Activated CD4-positive, alpha-beta T cell treated with anti-CD3 and anti-CD28 coated beads, Interleukin-2, Interleukin-6, amounts not matched to agents 100 ng/mL and 50 ng/mL, durations not matched to agents 16 hours and 8 hours (primary cell): ENCODE results near the gene DLGAP5.

Experiments used
- DNase-seq: peaks from one replicate; pipeline ENCODE4 v3.0.0-alpha.2; 2020

Gene DLGAP5

GRCh38 chr14:55180006-55180405 is 11.4 kb downstream of the DLGAP5 start:
- DNase-seq, result no peak

- DNase-seq, result no peak
Measured at GRCh38 chr14:55170526-55170925, 20.9 kb downstream of the DLGAP5 start.

GRCh38 chr14:55160989-55161388 is 30.4 kb downstream of the DLGAP5 start:
- peak; percentile 22 for DNase-seq

GRCh38 chr14:55158412-55158811 is 33.0 kb downstream of the DLGAP5 start:
- no peak for DNase-seq

- peak; percentile 9 for DNase-seq
Measured at GRCh38 chr14:55157080-55157479, 34.3 kb downstream of the DLGAP5 start.

GRCh38 chr14:55153951-55154350 is 37.4 kb downstream of the DLGAP5 start:
- no peak for DNase-seq

- DNase-seq, result no peak
Measured at GRCh38 chr14:55152052-55152753, 39.2 kb downstream of the DLGAP5 start.

GRCh38 chr14:55151601-55152000 is 39.8 kb downstream of the DLGAP5 start:
- no peak for DNase-seq

- DNase-seq, result no peak
Measured at GRCh38 chr14:55146425-55146824, 45.0 kb downstream of the DLGAP5 start.

DNA sequence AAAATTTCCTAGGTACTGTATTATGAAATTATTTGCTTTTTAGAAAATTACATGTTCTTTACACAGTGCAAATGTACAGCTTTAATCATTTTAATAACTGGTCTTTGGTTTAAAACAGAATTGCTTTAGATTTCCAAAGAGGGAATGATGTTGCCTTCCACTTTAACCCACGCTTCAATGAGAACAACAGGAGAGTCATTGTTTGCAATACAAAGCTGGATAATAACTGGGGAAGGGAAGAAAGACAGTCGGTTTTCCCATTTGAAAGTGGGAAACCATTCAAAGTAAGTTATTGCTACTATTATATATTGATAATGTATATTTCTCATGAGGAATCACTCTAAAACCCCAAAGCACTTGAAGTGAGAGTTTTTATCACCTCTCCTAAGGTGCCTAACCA is 48.9 kb downstream of the DLGAP5 start:
- no peak for DNase-seq

DNA sequence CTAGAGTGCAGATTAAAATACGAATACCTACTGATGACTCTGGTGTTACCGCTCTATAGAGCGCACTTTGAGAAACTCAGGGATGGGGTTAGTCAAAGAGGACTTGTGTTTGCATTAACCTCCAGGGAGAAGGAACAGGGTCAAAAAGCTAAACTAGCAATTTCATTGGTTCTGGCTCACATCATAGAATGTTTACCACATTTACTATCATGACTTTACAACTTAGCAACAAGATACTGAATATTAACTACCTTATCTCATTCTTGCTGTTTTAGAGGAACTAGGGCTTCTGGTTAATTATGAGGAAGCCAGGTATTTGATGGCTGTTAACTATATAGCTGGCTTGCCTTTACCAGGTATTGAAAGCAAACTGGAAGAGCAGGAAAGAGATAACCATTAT is 49.6 kb downstream of the DLGAP5 start:
- DNase-seq, result no peak

DNA sequence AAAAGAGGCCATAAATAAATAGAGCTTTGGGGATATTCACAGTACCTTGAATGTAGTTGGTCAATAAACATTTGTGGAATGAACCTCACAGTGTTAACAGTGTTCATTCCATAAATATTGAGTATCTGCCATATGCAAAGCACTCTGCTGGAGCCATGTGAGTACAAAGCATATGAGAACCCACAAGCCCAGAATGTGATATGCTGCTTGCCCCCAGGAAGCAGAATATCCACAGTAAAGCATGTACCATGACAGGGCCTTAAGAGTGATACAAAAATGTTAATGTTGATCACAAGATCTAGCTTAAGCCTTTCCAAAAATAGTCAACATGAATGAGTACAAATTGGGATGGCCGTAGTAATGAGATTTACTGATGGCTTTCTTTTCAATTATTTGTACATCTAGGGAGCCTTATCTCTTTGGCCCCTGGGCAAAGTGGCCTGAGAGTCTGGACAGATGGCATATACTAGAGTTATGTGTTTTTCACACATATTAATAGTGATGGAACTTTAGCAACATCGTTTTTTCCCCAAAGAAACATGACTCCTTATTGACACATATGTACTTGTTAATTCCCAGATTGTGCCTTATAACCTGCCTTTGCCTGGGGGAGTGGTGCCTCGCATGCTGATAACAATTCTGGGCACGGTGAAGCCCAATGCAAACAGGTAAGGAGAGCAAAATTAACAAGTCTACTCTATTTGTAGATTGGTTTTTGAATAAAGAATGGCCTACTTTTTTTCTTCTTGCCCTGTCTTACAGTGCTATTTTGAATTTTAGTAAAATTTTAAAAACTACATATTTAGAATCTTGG is 51.5 kb downstream of the DLGAP5 start:
- DNase-seq, result no peak

- no peak for DNase-seq
Measured at GRCh38 chr14:55139141-55139540, 52.2 kb downstream of the DLGAP5 start.

GRCh38 chr14:55138091-55138490 is 53.3 kb downstream of the DLGAP5 start:
- no peak for DNase-seq

DNA sequence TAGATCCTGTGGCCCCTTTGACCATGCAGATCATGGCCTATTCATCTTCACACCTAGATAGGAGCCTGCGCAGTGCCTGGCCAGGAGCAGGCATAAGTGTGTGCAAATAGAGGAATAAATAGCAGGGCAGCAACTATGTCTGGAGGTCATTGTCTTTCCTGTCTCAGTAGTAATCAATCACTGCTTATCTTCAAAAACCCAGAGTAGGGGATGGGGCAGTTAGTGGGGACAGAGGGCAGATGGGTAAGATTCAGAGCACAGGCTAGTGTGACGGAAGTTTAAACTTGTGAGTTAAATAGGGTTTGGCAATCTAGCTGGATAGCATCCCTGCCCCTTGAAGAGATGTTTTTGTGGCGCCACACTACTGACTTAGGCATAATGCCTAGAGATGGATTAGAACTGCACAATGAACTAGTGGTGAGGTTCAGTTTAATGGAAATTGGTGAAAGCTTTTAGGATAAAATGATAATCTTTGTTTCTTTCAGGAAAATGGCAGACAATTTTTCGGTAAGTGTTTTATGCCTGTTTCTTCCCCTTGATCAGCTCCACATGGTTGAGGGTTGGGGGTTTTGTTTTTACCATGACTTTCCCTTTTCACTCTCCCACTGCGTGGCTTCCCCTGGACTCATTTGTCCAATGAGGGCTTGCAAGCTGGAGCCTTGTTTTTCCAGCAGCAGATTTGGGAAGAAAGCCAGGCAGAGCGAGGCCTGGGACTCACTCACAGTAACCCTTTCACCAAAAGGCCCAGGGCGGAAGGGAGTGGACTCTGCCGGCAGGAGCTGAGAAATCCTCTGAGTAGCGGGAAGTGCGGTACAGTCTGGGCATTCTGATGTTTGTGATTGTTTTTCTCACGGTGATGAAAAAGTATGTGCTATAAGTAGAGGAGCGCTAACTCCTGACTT is 54.2 kb downstream of the DLGAP5 start:
- DNase-seq, result no peak

GRCh38 chr14:55136241-55136640 is 55.1 kb downstream of the DLGAP5 start:
- DNase-seq, result no peak

DNA sequence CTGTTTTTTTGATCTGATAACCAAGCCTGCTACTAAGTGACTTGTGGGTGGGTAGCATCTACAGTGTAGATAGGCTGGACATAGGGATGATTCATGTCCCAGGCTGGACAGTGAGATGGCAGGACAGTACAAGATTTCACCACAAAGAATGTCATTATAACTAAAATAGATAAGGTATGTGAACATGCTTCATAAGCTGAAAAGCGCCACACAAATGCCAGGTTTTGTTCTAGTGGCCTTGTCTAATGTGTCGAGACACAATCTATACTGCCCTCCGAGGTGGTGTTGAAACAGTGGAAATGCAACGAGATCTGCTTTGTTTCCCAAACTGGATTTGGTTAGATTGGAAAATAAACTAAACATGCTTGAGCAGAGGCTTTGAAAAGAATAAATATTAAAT is 58.0 kb downstream of the DLGAP5 start:
- no peak for DNase-seq

GRCh38 chr14:55131370-55132137 is 59.8 kb downstream of the DLGAP5 start:
- DNase-seq, result peak; percentile 33

- no peak for DNase-seq
Measured at GRCh38 chr14:55130196-55130550, 61.2 kb downstream of the DLGAP5 start.

DNA sequence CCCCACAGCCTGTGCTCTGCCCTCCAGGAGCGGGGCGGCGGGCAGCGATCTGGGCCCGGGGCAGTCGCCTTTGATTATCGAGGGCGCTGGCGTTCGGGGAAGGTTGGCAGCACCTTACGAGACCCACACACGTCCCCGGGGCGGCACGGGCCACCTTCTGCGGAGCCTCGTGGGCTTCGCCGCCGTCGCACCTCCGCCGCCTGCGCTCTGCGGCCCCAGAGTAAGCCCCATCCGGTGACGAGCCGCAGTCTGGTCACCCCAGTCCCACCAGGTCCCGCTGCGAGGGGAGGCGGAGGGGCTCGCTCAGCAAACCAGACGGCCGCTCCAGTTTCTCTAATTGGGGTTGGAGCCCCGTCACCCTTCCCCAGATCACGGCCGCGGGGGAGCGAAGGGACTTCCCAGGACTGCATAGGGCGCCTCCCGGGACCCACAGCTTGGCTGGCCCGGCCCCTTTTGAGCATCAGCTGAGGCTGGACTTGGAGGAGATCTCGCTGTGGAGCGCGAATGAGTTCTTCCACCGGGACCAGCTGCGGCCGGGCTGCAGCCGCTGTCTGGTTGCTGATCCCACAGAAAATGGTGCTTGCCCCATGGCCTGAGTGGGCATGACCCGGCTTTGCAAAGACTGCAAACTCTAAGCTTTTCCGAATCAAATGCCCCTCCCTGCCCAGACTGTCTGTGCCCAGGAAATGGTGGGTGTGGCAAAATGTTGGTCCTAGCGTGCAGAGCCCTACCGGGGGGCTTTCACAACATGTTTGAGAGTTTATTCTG is 61.8 kb downstream of the DLGAP5 start:
- peak; percentile 59 for DNase-seq

DNA sequence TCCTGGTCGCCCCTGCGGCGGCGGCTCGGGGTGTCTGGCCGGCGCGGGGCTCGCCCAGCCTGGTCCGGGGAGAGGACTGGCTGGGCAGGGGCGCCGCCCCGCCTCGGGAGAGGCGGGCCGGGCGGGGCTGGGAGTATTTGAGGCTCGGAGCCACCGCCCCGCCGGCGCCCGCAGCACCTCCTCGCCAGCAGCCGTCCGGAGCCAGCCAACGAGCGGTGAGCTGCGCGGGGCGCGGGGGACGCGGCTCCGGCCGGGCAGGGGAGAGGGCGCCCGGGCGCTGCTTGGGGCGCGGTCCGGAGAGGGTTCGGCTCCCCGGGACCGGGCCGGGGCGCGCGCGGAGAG is 62.3 kb downstream of the DLGAP5 start, which contains the start of gene LGALS3:
TSS of gene LGALS3 (plus strand) at position 167 of the 342 bp plus-strand sequence. CDS start 8,122 bp downstream, outside the sequence.
- DNase-seq, result peak; percentile 55
